ENCODE results near the gene RXRG.

- TF ChIP-seq LARP7 (IDR thresholded peaks at IDR 0.05) (no peak), POLR2A (conservative IDR thresholded peaks at IDR 0.05) (no peak), ZBTB33 (CRISPR knock-in tag; IDR thresholded peaks at IDR 0.05) (no peak), CBX1 (IDR thresholded peaks at IDR 0.05; ENCODE audit: low read depth) (no peak), ZBTB26 (CRISPR knock-in tag; IDR thresholded peaks at IDR 0.05) (no peak), FOXM1 (IDR thresholded peaks at IDR 0.05; ENCODE audit: low read depth) (no peak), FOXM1 (CRISPR knock-in tag; IDR thresholded peaks at IDR 0.05; ENCODE audit: low read depth) (no peak), ATF1 (CRISPR knock-in tag; IDR thresholded peaks at IDR 0.05) (no peak), ATF1 (tag; IDR thresholded peaks at IDR 0.05) (no peak), TOE1 (IDR thresholded peaks at IDR 0.05; ENCODE audit: borderline replicate concordance) (no peak), TOE1 (CRISPR knock-in tag; IDR thresholded peaks at IDR 0.05; ENCODE audit: borderline replicate concordance, low read depth) (no peak), POLR2AphosphoS5 (IDR thresholded peaks at IDR 0.05; ENCODE audit: control insufficient read depth, insufficient read depth, low read depth, low read length) (no peak), NFIX (CRISPR knock-in tag; IDR thresholded peaks at IDR 0.05; ENCODE audit: low read depth) (no peak), NFIC (IDR thresholded peaks at IDR 0.05) (no peak)
Measured at GRCh38 chr1:165451691-165452090, 6.8 kb upstream of the RXRG start.
